Mammary epithelial cell (primary cell): ENCODE results near the gene LRBA.

Experiments used
- EZH2 ChIP-seq: IDR thresholded peaks from 2 replicates; pipeline ENCODE4 v1.6.1; 2012; ENCODE audit warnings: low read length, inconsistent platforms, borderline replicate concordance
- TF ChIP-seq, protein P1 (sequence below), 2 donors: IDR thresholded peaks in 1 of 2; conservative IDR thresholded peaks in 1 of 2; 2 replicates each; pipeline ENCODE4 v1.5.1; 2011 to 2012; ENCODE audit warnings: inconsistent platforms in 2 of 2, low read length in 2 of 2, mild to moderate bottlenecking in 2 of 2, control low read depth in 1 of 2, low read depth in 1 of 2; ENCODE audit not compliant: insufficient read depth in 1 of 2; ENCODE audit errors: extremely low read depth in 1 of 2

GRCh38 chr4:150771382-150771781 lies 243.7 kb downstream of the LRBA start:
- TF ChIP-seq, protein P1, sequence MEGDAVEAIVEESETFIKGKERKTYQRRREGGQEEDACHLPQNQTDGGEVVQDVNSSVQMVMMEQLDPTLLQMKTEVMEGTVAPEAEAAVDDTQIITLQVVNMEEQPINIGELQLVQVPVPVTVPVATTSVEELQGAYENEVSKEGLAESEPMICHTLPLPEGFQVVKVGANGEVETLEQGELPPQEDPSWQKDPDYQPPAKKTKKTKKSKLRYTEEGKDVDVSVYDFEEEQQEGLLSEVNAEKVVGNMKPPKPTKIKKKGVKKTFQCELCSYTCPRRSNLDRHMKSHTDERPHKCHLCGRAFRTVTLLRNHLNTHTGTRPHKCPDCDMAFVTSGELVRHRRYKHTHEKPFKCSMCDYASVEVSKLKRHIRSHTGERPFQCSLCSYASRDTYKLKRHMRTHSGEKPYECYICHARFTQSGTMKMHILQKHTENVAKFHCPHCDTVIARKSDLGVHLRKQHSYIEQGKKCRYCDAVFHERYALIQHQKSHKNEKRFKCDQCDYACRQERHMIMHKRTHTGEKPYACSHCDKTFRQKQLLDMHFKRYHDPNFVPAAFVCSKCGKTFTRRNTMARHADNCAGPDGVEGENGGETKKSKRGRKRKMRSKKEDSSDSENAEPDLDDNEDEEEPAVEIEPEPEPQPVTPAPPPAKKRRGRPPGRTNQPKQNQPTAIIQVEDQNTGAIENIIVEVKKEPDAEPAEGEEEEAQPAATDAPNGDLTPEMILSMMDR (conservative IDR thresholded peaks at IDR 0.05 in 1 of 2, IDR thresholded peaks at IDR 0.05 in 1 of 2; ENCODE audit: extremely low read depth in 1 of 2, insufficient read depth in 1 of 2, low read depth in 1 of 2, low read length in 2 of 2): no peak
- no peak for TF ChIP-seq EZH2
